Activated naive CD4-positive, alpha-beta T cell treated with anti-CD3 and anti-CD28 coated beads for 36 hours (primary cell): Measurements from ENCODE around the gene FMN2. TPM values are rescaled to one million over a fixed set of nuclear protein-coding genes. Genes with fewer than 3 reads are reported as not detected.

Source experiments
- CTCF ChIA-PET: fragments of 350-600 bp; sonication (Branson Sonifier 250); formaldehyde crosslinking; loops from one replicate; lab custom pipeline; 2021; ENCODE audit warnings: antibody characterized with exemption; lab: Charles Lee
- DNase-seq: peaks from one replicate; pipeline ENCODE4 v3.0.0-alpha.2; 2020
- H3K27ac Mint-ChIP-seq: one replicate; pipeline ENCODE4 v1.8.0; 2021; ENCODE audit warnings: mild to moderate bottlenecking, mixed read lengths
- H3K27me3 Mint-ChIP-seq: one replicate; pipeline ENCODE4 v1.8.0; 2021; ENCODE audit warnings: low read depth, mixed read lengths
- H3K36me3 Mint-ChIP-seq: one replicate; pipeline ENCODE4 v1.8.0; 2021; ENCODE audit warnings: low read depth, mixed read lengths
- H3K4me1 Mint-ChIP-seq: one replicate; pipeline ENCODE4 v1.8.0; 2021; ENCODE audit warnings: low read depth, mixed read lengths
- H3K4me3 Mint-ChIP-seq: one replicate; pipeline ENCODE4 v1.8.0; 2021; ENCODE audit warnings: mild to moderate bottlenecking, moderate library complexity, mixed read lengths
- H3K9me3 Mint-ChIP-seq: one replicate; pipeline ENCODE4 v1.8.0; 2021; ENCODE audit warnings: mixed read lengths
- intact Hi-C: fragments of 100-400 bp; cut with micrococcal nuclease; formaldehyde crosslinking; loops from one replicate; pipeline ENCODE4 v1.15.1; 2023
- total RNA-seq, 2 experiments: library from RNA; stranded (reverse); gene quantifications; one replicate each; pipeline ENCODE4 v1.2.3, GENCODE V29; 2021

Gene FMN2
- total RNA-seq, 2 experiments from 2014 or later, result not detected

DNA sequence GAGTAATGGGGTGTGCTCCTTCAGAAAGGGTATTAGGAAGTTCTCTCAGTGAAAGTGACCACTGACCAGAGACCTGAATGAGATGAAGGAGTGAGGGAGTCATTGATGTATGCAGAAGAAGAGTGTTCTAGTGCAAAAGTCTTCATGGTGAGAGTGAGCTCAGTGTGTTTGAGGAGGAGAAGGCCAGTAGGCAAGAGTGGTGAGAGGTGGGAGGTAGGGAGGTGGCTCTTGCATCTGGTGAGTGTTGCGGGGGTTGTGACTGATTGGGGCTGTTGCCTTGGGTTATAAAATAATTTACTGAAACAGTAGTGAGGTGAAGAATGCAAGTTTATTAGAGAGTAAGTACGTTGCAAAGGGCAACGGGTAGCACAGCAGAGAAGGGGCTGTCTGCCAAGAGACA lies 26.2 kb downstream of the FMN2 start:
- no peak overlapping the region for H3K4me3 Mint-ChIP-seq
- H3K9me3 Mint-ChIP-seq, result no peaks in the 10 kb centered on the region
- no peaks in the 10 kb centered on the region for H3K36me3 Mint-ChIP-seq
- CTCF ChIA-PET, result interaction anchor here (0.5 kb wide), 1 partner anchor 169 kb away, joined by 3 read pairs; no protein-coding TSS in a partner anchor
- no peaks in the 10 kb centered on the region for H3K4me1 Mint-ChIP-seq
- H3K27ac Mint-ChIP-seq, result no peak overlapping the region
- intact Hi-C loops, result no loop called here
- no peaks in the 10 kb centered on the region for H3K27me3 Mint-ChIP-seq
- DNase-seq, result no peak

GRCh38 chr1:240122639-240123613 lies 31.2 kb downstream of the FMN2 start:
- Mint-ChIP-seq H3K9me3 (no peaks in the 10 kb centered on the region), H3K27ac (no peak overlapping the region), H3K27me3 (no peaks in the 10 kb centered on the region), H3K36me3 (no peaks in the 10 kb centered on the region), H3K4me3 (no peak overlapping the region), H3K4me1 (no peaks in the 10 kb centered on the region)
- DNase-seq, result no peak
- intact Hi-C loops, result no loop called here
- CTCF ChIA-PET, result interaction anchor here (0.6 kb wide), 1 partner anchor 19 kb away, joined by 3 read pairs; no protein-coding TSS in a partner anchor

GRCh38 chr1:240126821-240127220 lies 35.1 kb downstream of the FMN2 start:
- CTCF ChIA-PET, result no interaction called here
- Mint-ChIP-seq H3K4me3 (no peak overlapping the region), H3K36me3 (no peaks in the 10 kb centered on the region), H3K27ac (no peak overlapping the region), H3K27me3 (peaks cover 5% of the 10 kb centered on the region), H3K4me1 (no peaks in the 10 kb centered on the region), H3K9me3 (no peaks in the 10 kb centered on the region)
- intact Hi-C loops, result no loop called here
- DNase-seq, result no peak

DNA sequence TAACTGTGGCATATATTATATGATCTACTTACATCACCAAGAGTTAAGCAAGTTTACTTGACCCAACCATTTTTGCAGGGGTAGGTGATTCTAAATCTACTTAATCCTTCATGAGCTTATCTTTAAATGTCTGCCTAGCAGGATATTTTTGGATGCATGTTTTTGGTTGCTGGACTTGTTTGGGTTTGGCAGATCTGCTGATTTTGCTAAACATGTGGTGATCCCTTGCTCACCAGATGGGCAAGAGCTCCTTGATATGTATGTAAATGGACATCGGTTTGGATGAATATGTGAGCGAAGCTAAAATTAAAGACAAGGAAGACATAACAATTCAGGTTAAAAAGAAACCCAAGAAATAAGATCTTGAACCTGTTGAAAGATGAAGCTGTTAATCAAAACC lies 36.7 kb downstream of the FMN2 start:
- DNase-seq, result no peak

DNA sequence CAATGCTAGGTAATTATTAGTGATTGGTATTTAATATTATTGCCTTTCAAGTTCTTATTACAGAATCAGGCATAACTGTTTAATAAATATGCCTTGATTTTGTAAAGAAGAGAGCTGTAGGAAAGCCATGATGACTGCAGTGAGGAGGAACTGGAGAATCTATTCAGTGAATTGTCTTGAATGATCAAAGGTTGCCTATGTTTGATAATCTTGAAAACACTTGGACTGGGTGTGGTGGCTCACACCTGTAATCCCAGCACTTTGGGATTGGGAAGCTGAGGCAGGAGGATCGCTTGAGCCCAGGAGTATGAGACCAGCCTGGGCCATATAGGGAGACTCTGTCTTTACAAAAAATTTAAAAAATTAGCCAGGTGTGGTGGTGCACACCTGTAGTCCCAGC lies 42.4 kb downstream of the FMN2 start:
- DNase-seq, result no peak
- Mint-ChIP-seq H3K4me3 (no peak overlapping the region), H3K27me3 (peaks cover 13% of the 10 kb centered on the region), H3K27ac (no peak overlapping the region), H3K4me1 (no peaks in the 10 kb centered on the region), H3K36me3 (no peaks in the 10 kb centered on the region), H3K9me3 (no peaks in the 10 kb centered on the region)
- intact Hi-C loops, result no loop called here
- CTCF ChIA-PET, result no interaction called here

More for the DNA sequence above, 36.7 kb downstream of the FMN2 start:
- Mint-ChIP-seq H3K27me3 (peaks cover 5% of the 10 kb centered on the region), H3K4me1 (no peaks in the 10 kb centered on the region), H3K9me3 (no peaks in the 10 kb centered on the region), H3K4me3 (no peak overlapping the region), H3K27ac (no peak overlapping the region), H3K36me3 (no peaks in the 10 kb centered on the region)
- CTCF ChIA-PET, result interaction anchor here (2.2 kb wide), 1 partner anchor 21 kb away, joined by 7 read pairs; no protein-coding TSS in a partner anchor
- intact Hi-C loops, result no loop called here

- peaks cover 13% of the 10 kb centered on the region for H3K27me3 Mint-ChIP-seq
- H3K27ac Mint-ChIP-seq, result no peak overlapping the region
- no peak for DNase-seq
- no peaks in the 10 kb centered on the region for H3K36me3 Mint-ChIP-seq
- no peaks in the 10 kb centered on the region for H3K9me3 Mint-ChIP-seq
- intact Hi-C loops, result no loop called here
- CTCF ChIA-PET, result no interaction called here
- H3K4me1 Mint-ChIP-seq, result no peaks in the 10 kb centered on the region
- H3K4me3 Mint-ChIP-seq, result no peak overlapping the region
These were observed 42.9 kb downstream of the FMN2 start for GRCh38 chr1:240134596-240134995.

- H3K27me3 Mint-ChIP-seq, result peaks cover 7% of the 10 kb centered on the region
- H3K27ac Mint-ChIP-seq, result no peak overlapping the region
- intact Hi-C loops, result no loop called here
- CTCF ChIA-PET, result no interaction called here
- H3K9me3 Mint-ChIP-seq, result no peaks in the 10 kb centered on the region
- DNase-seq, result no peak
- no peaks in the 10 kb centered on the region for H3K36me3 Mint-ChIP-seq
- H3K4me1 Mint-ChIP-seq, result no peaks in the 10 kb centered on the region
- H3K4me3 Mint-ChIP-seq, result no peak overlapping the region
These were observed 44.7 kb downstream of the FMN2 start for GRCh38 chr1:240136402-240136801.

GRCh38 chr1:240138867-240139266 lies 47.2 kb downstream of the FMN2 start:
- Mint-ChIP-seq H3K36me3 (no peaks in the 10 kb centered on the region), H3K4me3 (no peak overlapping the region), H3K9me3 (no peaks in the 10 kb centered on the region), H3K4me1 (no peaks in the 10 kb centered on the region), H3K27ac (no peak overlapping the region), H3K27me3 (peaks cover 10% of the 10 kb centered on the region)
- intact Hi-C loops, result no loop called here
- CTCF ChIA-PET, result interaction anchor here (1.9 kb wide), 1 partner anchor 11 kb away, joined by 6 read pairs; no protein-coding TSS in a partner anchor
- no peak for DNase-seq

DNA sequence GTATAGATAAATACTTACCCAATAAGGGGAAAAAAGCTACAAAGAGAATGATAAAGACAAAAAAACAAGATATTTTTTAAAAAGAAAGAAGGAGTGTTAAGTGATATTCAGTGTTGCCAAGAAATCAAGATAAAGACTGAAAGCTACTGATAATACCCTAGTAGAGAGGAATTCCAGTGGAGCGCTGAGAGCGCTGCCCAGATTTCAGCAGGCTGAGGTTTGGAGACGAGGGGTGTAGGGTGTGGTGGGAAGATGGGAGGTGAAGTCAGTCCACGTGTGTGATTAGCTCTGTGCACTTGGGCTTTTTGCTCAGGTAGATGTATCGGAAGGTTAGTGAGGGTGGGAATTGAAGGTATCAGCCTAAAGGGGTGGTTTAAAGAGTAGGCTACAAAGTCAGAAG lies 47.8 kb downstream of the FMN2 start:
- no peak overlapping the region for H3K27ac Mint-ChIP-seq
- DNase-seq, result no peak
- CTCF ChIA-PET, result interaction anchor here (1.9 kb wide), 1 partner anchor 10 kb away, joined by 6 read pairs; no protein-coding TSS in a partner anchor
- H3K4me3 Mint-ChIP-seq, result no peak overlapping the region
- H3K4me1 Mint-ChIP-seq, result no peaks in the 10 kb centered on the region
- intact Hi-C loops, result no loop called here
- no peaks in the 10 kb centered on the region for H3K9me3 Mint-ChIP-seq
- H3K36me3 Mint-ChIP-seq, result no peaks in the 10 kb centered on the region
- peaks cover 10% of the 10 kb centered on the region for H3K27me3 Mint-ChIP-seq

DNA sequence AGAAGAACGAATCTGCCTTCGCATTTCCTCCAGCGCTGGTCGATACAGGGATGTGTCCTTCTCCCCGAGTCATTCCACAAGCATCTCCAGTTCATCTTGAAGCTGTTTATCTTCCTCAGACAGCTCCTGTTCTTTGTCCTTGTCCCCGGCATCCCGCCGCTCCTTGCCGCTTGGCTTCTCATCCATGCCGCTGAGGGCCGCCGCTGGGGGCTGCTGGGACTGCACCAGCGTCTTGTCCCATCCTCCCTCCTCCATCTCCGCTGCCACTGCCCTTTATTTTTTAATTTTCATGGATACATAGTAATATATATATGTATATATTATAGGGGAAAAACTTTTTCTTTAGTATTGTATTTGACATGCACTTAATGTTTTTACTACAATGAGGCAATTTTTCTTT lies 53.4 kb downstream of the FMN2 start:
- Mint-ChIP-seq H3K27ac (no peak overlapping the region), H3K4me1 (no peaks in the 10 kb centered on the region), H3K36me3 (no peaks in the 10 kb centered on the region), H3K9me3 (no peaks in the 10 kb centered on the region), H3K27me3 (peaks cover 8% of the 10 kb centered on the region), H3K4me3 (no peak overlapping the region)
- DNase-seq, result no peak
- CTCF ChIA-PET, result no interaction called here
- intact Hi-C loops, result no loop called here

DNA sequence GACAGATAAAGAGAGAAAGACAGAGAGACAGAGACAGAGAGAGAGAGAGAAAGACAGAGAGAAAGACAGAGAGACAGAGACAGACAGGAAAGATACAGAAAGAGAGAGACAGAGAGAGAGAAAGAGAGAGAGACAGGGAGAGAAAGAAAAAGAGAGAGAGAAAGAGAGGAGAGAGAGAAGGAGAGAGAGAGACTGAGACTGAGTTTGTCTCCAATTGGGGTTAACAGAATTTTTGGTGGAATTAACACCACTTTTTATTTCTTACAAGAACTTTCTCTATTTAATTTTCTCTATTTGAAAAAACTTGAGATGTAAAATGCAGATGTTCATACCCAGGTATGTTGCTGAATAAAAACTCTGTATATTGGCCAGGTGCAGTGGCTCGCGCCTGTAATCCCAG lies 56.6 kb downstream of the FMN2 start:
- no peak for DNase-seq
- Mint-ChIP-seq H3K27me3 (peaks cover 10% of the 10 kb centered on the region), H3K4me3 (no peak overlapping the region), H3K36me3 (no peaks in the 10 kb centered on the region), H3K4me1 (no peaks in the 10 kb centered on the region), H3K9me3 (no peaks in the 10 kb centered on the region), H3K27ac (no peak overlapping the region)
- CTCF ChIA-PET, result no interaction called here
- intact Hi-C loops, result no loop called here

- Mint-ChIP-seq H3K36me3 (no peaks in the 10 kb centered on the region), H3K27me3 (peaks cover 8% of the 10 kb centered on the region), H3K4me1 (no peaks in the 10 kb centered on the region), H3K4me3 (no peak overlapping the region), H3K9me3 (no peaks in the 10 kb centered on the region), H3K27ac (no peak overlapping the region)
- DNase-seq, result no peak
- CTCF ChIA-PET, result interaction anchor here (0.6 to 2.0 kb wide), 18 partner anchors 10 to 629 kb away, joined by 3 to 8 read pairs (median 3); no protein-coding TSS in a partner anchor
- intact Hi-C loops, result loop anchor here (1.0 kb wide), 1 partner anchor 122 kb away; no protein-coding TSS in a partner anchor
These were observed 57.9 kb downstream of the FMN2 start for GRCh38 chr1:240149484-240150094.
